NCI-H128 (cell line): ENCODE data around the gene TOPBP1.
A peak's percentile ranks its signal among the peaks of the same experiment; 100 is the strongest.
"Not testable (repeated sequence)": the region's sequence is repeated elsewhere in the genome, so short reads cannot be mapped to it uniquely, and the experiment has no call there.

ENCODE experiments used
- DNase-seq: peaks from one replicate; lab custom pipeline; 2025; ENCODE audit not compliant: unreplicated experiment; lab: John Stamatoyannopoulos, UW

TOPBP1 gene

DNA sequence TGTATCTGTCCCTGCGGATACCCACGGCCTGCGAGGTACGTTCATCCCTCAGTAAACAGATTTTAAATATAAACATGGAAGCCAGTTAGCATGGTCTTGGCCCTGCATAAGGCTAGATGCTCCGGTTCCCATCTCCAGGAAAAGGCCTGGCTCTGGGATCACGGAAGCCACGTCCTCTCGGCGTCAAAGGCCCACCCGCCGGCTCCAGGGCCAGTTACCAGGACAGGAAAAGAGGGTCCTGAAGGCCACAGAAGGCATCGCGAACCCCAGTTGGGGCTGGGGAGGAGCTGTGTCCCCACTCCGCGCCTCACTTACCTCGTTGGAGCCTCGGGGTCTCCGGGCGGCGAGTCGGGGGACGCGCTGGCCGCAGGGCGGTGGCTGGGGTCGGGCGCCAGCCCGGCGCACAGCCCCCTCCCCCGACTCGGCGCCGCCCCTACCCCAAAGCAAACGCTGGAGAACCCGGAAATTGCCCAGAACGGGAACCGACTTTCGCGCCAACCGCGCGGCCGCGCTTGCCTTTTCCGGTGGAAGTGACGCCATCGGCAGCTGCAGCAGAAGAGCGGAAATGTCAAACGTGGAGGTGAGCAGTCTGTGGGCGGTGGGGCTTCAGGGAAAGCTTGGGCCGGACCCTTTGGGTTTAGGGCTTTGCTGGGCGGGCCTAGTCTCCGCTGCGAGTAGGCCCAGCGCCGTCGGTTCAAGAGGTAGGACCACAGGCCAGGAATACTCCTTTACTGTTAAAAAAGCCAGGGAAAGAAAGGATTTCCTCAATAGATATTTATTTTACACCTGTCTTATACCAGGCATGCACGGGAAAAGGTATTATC, at the start of gene TOPBP1:
Gene TOPBP1, minus strand, starts transcription at position 488 of the 824 bp plus-strand sequence. CDS start 814 bp downstream, outside the sequence.
- DNase-seq = peak; percentile 65

- DNase-seq = no peak
Observed at GRCh38 chr3:133711013-133711412, 49.3 kb upstream of the TOPBP1 start.

DNA sequence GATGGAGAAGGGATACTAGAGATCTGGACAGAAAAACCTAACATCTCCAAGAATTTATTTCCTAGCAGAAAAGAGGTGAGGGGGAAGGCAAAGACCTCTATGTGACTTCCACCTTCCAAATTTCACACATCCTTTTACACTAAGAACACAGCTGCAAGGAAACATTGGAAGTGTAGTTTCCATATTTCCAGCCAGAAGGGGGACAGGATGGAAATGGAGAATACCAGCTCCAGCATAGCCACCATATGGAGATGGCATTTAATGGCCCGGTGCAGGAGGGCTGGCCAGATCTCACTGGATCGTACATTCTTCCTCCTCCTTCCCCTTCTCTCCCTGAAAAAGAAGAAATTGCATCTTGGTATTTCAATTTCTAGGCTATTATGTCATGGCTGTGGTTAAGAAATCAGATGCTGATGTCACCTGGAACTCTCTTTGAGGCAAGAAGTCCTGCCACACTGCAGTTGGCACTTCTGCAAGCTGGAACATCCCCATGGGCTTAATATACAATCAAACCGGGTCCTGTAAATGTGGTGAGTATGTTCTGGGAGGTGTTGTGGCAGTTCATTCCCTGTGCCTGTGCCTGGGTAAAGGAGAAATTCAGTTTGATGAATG, 47.5 kb upstream of the TOPBP1 start:
- DNase-seq = no peak

GRCh38 chr3:133706033-133706432, 44.3 kb upstream of the TOPBP1 start:
- DNase-seq = no peak

DNA sequence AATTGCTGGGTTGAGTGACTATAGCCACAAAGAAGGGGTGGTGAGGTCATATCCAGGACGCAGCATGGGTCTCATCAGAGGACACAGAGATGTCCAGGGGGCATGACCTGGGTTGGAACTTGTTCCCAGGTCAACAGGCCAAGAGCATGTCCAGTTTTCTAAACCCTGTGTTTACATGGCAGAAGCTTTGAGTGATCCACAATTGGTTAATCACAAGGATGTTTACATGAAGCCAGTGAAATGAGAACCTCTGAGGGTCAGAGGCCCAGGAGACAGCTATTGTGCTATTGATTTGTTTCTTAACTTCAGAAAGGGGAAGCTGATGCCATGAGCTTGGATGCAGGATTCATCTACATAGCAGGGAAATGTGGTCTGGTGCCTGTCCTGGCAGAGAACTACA, 42.2 kb upstream of the TOPBP1 start:
- no peak for DNase-seq

DNA sequence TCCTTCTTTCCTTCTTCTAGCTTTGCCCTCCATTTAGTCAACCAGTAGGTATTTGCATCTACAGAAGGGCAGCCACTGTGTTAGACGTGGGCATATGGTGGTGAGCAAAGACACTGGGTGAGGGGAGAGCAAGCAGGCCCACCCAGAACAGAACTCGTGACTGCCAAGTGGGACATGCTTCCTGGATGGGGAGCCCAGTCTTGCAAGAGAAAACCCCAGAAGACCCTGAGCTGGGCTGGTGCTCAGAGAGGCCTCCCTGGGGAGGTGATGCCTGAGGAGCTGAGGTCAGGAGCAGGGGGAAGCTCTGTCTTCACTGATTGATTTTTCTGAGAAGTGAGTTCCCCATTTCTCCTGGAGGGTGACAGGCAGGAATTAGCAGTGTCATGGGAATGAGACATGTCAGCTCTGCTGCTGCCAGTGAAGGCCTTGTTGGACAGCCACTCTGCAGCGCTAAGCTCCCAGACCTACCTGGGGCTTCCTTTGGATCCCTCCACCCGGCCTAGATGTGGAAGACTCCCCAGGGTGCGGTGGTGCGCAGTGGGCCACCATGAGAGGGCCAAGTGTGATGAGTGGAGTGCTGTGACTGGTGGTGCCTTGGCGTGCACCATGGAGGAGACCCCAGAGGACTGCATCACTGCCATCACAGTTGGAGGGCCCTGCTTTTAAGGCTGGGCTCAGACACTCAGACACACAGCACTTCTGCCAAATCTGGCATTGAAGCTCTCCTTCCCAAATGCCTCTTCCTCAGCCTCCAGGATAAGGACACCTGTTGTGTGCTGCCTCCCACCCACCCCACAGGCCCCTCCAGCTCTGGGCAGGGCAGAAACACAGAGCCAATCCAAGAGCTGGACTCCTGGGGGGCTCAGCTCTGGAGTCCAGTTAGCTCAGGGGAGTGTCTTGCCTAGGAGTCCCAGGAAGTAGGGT, 40.0 kb upstream of the TOPBP1 start:
- no peak for DNase-seq

DNA sequence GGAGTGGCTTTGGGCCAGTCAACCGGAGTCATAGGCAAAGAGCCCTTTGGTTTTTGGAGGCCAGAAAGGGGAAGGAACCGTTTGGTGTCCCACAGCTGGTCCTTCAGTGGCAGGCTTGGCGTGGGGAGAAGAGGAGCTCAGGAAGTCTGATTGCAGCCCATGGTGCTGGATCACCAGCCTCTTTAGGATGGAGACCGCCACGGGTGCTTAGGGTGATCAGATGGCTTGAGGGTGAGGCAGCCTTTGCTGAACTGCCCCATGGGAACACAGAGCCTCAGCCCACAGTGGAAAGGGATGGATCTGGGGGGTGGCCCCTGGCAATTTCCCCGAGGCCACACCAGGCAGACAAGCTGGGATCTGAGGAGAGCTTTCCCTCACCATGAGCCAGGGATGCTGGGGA, 38.6 kb upstream of the TOPBP1 start:
- DNase-seq = no peak

DNA sequence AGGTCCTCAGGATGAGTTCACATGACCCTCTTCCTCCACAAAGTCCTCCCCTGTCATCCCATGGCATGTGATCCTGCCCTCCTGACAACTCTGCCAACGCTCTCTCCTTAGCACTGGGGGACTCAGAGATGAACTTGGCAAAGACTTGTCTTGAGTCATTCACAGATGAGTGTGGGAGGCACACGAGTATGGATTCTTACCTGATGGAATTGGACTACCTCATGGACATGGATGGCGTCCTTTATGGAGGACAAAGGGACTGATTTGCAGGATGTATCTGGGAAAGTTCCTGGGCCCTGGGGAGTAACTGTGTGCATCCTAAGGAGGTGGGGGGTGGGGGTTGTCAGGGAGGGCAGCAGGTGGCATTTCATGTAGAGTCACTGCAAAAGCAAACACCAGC, 38.2 kb upstream of the TOPBP1 start:
- no peak for DNase-seq

DNA sequence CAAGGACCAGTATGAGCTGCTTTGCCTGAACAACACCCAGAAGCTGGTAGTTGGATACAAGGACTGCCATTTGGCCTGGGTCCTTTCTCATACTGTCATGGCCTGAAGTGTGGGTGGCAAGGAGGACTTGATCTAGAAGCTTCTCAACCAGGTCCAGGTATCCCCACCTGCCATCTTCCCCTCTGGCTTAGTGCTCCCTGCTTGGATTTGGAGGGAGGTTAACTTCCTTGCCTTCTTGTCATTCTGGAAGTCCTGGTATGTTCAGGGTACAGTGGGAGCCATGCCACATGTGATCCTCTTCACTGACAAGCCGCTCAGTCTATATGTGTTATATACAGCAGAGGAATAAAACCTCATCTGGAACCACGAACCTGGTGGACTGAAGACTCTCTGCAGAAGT, 37.7 kb upstream of the TOPBP1 start:
- no peak for DNase-seq

GRCh38 chr3:133697960-133698359, 36.2 kb upstream of the TOPBP1 start:
- no peak for DNase-seq

DNA sequence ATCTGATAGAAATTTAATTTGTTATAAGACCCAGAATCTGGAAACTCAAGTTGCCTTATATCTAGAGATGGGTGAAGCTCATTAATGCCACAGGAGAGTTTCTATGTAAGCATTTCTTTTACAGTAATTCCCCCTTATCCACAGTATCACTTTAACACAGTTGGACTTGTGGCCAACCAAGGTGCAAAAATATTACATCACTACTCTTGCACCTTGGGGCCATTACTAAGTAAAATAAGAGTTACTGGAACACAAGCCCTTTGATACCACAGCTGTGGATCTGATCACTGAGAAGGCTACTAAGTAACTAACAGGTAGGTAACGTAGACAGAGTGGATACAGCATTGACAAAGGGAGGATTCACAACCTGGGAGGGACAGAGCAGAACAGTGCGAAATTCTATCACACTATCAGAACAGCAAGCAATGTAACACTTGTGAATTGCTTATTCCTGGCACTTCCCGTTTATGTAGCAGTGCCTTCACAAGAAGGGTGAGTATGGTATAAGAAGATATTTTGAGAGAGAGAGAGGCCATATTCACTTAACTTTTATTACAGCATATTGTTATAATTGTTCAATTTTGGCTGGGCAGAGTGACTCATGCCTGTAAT, 33.9 kb upstream of the TOPBP1 start:
- no peak for DNase-seq

GRCh38 chr3:133694288-133695268, 32.8 kb upstream of the TOPBP1 start:
- no peak for DNase-seq

- DNase-seq = no peak
Observed at GRCh38 chr3:133693821-133694220, 32.1 kb upstream of the TOPBP1 start.

GRCh38 chr3:133692759-133693158, 31.0 kb upstream of the TOPBP1 start:
- DNase-seq = no peak

DNA sequence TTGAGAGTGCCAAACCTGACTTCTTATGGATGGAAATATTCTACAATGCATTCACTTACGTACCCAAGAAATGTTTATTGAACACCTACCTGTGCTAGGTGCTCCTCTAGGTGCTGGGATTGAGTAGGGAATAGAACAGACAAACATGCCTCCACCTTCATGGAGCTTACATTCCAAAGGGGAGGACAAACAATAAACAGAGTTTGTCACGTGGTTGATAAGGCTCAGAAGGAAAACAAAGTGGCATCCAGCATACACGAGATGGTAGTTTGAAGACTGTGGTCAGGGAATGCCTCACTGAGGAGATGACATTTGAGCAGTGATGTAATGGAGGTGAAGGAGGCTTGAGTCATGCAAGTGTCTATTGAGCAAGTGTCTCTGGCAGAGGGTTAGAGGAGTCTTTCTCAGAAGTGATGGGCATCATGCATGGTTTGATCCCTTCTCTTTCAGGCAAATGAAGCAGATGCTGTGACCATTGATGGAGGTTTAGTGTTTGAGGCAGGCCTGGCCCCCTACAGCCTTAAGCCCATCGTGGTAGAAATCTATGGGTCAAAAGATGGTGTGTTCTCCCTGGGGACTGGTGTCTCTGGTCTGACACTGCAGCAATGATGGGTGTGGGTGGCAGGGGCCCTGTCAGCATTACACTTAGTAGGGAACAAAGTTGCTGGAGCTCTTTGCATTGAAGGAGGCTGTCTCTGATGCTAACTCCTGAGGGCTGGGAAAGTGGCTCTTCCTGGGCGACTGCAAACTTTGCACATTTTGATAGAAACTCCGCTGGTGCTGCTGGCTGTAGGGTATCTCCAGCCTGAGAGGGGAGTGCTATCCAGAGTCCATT, 29.7 kb upstream of the TOPBP1 start:
- no peak for DNase-seq

DNA sequence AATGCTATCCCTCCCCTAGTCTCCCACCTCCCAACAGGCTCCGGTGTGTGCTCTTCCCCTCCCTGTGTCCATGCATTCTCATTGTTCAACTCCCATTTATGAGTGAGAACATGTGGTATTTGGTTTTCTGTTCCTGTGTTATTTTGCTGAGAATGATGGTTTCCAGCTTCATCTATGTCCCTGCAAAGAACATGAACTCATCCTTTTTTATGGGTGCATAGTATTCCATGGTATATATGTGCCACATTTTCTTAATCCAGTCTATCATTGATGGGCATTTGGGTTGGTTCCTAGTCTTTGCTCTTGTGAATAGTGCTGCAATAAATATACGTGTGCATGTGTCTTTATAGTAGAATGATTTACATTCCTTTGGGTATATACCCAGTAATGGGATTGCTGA, 16.3 kb upstream of the TOPBP1 start:
- not testable (repeated sequence) for DNase-seq

GRCh38 chr3:133676336-133677118, 14.8 kb upstream of the TOPBP1 start:
- no peak for DNase-seq

DNA sequence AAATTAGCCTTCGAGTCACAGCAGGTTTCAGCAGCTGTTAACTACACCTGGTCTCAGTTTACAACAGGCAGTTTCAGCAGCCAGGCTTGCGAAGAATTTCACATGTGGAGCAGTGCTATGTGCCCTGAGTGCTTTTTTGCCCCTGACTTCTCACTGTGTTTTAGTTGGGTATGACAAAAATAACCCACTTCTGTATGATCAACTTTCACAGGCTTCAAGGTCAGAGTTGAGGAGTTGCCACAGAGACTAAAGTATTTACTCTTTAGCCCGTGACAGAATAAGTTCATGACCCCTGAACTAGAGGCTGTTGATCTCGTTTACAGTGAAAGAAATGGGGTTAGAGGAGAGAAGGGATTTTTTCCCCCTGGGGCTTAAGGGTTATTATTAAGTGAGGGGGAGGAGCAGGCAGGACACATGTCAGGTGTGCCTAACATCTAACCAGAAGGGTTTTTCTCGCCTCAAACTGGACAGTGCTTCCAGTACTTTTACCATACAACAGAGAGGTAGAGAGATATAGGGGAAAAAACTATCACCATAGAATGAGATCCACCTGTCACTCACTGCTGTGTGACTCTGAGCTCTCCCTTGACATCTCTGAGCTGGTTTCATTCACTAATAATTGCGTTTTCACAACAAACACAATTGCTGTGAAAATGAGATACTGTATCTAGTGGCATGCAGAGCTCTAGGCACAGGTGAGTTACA, 14.0 kb upstream of the TOPBP1 start:
- DNase-seq = no peak
